ENCODE results near the gene IQGAP2. TPM values are rescaled to one million over a fixed set of nuclear protein-coding genes. Genes with fewer than 3 reads are reported as not detected.
A peak's percentile ranks its signal among the peaks of the same experiment; 100 is the strongest.

Gene IQGAP2
- total and polyA plus RNA-seq, 9 of the 15 experiments (the other 6 are each of a cell fraction or from before 2014, with no cell fraction given): 8.7 to 23.2 (median 17.4) TPM

GRCh38 chr5:76402251-76402885 is 717 bp upstream of the IQGAP2 start (continued):
- TF ChIP-seq BCLAF1 (IDR thresholded peaks at IDR 0.05; ENCODE audit: borderline replicate concordance in 1 of 2, control insufficient read depth in 1 of 2, low read depth in 2 of 2, low read length in 1 of 2) (no peak), ZSCAN29 (IDR thresholded peaks at IDR 0.05) (0 out of 2 replicates have a peak, but pooled peaks have one; percentile 39), ZSCAN32 (CRISPR knock-in tag; IDR thresholded peaks at IDR 0.05) (no peak), SMAD1 (IDR thresholded peaks at IDR 0.05; ENCODE audit: low read depth, low read length, partially characterized antibody) (no peak), POLR2AphosphoS5 (IDR thresholded peaks at IDR 0.05; ENCODE audit: control insufficient read depth, insufficient read depth, low read depth, low read length) (peak; percentile 43; the same call in 1 of the 2 replicates), IRF9 (tag; IDR thresholded peaks at IDR 0.05) (no peak), GTF2F1 (IDR thresholded peaks at IDR 0.05; ENCODE audit: low read depth, low read length) (no peak), MCM5 (IDR thresholded peaks at IDR 0.05; ENCODE audit: low read depth) (no peak), PHTF2 (CRISPR knock-in tag; IDR thresholded peaks at IDR 0.05) (no peak), SRSF7 (optimal IDR thresholded peaks at IDR 0.05; ENCODE audit: low read depth, low read length) (no peak), RBBP5 (IDR thresholded peaks at IDR 0.05; ENCODE audit: borderline replicate concordance, insufficient read depth, low read length, poor library complexity, severe bottlenecking) (no peak), NCOR1 (IDR thresholded peaks at IDR 0.05) (peak; percentile 77)
- TF ChIP-seq, protein P1, sequence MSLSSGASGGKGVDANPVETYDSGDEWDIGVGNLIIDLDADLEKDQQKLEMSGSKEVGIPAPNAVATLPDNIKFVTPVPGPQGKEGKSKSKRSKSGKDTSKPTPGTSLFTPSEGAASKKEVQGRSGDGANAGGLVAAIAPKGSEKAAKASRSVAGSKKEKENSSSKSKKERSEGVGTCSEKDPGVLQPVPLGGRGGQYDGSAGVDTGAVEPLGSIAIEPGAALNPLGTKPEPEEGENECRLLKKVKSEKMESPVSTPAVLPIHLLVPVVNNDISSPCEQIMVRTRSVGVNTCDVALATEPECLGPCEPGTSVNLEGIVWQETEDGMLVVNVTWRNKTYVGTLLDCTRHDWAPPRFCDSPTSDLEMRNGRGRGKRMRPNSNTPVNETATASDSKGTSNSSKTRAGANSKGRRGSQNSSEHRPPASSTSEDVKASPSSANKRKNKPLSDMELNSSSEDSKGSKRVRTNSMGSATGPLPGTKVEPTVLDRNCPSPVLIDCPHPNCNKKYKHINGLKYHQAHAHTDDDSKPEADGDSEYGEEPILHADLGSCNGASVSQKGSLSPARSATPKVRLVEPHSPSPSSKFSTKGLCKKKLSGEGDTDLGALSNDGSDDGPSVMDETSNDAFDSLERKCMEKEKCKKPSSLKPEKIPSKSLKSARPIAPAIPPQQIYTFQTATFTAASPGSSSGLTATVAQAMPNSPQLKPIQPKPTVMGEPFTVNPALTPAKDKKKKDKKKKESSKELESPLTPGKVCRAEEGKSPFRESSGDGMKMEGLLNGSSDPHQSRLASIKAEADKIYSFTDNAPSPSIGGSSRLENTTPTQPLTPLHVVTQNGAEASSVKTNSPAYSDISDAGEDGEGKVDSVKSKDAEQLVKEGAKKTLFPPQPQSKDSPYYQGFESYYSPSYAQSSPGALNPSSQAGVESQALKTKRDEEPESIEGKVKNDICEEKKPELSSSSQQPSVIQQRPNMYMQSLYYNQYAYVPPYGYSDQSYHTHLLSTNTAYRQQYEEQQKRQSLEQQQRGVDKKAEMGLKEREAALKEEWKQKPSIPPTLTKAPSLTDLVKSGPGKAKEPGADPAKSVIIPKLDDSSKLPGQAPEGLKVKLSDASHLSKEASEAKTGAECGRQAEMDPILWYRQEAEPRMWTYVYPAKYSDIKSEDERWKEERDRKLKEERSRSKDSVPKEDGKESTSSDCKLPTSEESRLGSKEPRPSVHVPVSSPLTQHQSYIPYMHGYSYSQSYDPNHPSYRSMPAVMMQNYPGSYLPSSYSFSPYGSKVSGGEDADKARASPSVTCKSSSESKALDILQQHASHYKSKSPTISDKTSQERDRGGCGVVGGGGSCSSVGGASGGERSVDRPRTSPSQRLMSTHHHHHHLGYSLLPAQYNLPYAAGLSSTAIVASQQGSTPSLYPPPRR (CRISPR knock-in tag; IDR thresholded peaks at IDR 0.05; ENCODE audit: borderline replicate concordance): no peak
- TF ChIP-seq, protein P2, sequence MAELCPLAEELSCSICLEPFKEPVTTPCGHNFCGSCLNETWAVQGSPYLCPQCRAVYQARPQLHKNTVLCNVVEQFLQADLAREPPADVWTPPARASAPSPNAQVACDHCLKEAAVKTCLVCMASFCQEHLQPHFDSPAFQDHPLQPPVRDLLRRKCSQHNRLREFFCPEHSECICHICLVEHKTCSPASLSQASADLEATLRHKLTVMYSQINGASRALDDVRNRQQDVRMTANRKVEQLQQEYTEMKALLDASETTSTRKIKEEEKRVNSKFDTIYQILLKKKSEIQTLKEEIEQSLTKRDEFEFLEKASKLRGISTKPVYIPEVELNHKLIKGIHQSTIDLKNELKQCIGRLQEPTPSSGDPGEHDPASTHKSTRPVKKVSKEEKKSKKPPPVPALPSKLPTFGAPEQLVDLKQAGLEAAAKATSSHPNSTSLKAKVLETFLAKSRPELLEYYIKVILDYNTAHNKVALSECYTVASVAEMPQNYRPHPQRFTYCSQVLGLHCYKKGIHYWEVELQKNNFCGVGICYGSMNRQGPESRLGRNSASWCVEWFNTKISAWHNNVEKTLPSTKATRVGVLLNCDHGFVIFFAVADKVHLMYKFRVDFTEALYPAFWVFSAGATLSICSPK (IDR thresholded peaks at IDR 0.05; ENCODE audit: borderline replicate concordance): no peak
